Measurements from ENCODE around the gene PSMC3IP.

Gene PSMC3IP

GRCh38 chr17:42584880-42585279 lies 7.4 kb upstream of the PSMC3IP start:
- no peak for DNase-seq

- no peak for DNase-seq
Observed at GRCh38 chr17:42581744-42582270, 4.3 kb upstream of the PSMC3IP start.

DNA sequence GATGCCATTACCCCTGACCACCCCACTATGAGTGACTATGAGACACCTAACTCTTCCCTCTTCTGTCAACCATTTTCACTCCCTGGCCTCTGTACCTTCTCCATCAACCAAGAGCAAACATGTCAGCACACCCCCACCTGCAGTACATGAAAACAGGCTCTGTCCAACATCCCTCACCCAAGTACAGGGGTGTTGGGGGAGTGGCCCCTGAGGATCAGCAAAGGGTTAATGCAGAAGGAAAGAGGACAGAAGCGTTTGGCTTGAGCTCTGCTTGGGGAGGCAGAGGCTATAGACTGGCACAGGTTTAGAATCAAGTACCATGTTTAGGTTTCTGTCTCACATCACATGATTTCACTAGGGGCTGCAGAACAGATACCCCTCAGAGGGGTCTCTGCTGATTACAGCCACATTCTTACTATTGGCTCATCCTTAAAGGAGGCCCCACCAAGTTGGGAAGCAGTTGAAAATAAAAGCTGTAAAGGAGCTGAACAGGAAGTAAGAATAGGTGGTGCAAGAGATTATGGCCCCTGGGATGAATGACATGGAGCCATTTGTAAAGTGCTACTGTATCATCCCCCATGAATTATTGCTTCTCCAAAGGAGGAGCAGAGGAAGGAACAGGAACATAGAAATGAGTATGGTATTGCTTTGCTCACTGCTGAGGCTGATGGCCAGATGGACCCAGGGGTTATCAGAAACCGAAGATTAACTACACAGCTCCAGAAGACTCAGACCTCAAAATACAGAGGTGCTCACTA lies 2.4 kb upstream of the PSMC3IP start:
- no peak for DNase-seq

GRCh38 chr17:42578282-42578869 lies 847 bp upstream of the PSMC3IP start:
- DNase-seq = peak; percentile 78

GRCh38 chr17:42577140-42577531 lies 393 bp downstream of the PSMC3IP start:
- DNase-seq = no peak

DNA sequence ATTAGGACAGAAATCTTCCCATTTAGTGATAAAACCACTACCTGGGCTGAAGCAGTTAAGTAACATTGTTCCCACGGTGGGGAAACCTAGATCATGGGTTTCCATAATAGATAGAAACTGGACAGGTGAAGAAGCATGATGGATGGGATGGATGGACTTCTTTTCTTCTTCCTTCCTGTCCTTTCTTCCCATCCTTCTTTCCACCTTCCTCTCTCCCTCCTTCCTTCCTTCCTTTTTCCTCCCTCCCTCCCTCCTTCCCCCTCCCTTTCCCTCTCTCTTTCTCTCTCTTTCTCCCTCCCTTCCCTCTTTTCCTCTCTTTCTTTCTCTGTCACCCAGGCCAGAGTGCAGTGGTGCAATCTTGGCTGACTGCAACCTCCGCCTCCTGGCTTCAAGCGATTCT lies 3.1 kb downstream of the PSMC3IP start:
- no peak for DNase-seq

GRCh38 chr17:42573095-42573494 lies 4.4 kb downstream of the PSMC3IP start:
- no peak for DNase-seq

DNA sequence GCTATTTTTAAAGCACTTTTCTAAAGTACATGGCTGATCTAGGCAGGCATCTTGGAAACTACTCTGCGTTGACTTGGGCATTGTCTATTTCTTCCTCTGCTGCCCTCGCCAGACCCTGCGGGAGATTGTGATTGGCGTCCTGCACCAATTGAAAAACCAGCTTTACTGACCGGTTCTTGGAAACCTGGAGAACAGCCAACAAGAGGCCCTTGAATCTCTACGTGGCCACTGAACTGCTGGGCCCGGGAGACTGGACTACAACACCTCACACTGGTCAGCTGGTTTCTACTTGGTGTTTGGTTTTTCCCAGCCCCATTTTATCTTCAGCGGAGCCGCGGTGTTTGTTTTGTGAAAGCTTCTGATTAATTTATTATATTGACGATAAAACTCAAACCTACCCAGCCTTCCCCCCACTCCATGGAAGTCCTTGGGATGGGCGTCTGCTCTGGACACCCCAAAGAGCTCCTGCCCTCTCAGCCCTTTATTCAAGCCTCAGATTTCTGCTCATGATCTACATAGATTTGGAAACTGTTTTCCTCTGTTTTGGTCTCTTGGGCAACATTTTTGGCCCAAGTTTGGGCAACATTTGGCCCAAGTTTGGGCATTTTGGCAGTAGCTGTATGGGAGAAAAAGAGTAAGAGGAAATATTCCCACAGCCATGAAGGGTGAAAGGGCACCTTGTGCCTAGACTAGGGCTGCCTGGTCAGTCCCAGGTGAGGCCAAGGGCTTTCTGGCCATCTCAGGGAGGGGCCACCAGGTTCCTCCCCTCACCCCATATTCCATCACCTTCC lies 5.9 kb downstream of the PSMC3IP start:
- no peak for DNase-seq

DNA sequence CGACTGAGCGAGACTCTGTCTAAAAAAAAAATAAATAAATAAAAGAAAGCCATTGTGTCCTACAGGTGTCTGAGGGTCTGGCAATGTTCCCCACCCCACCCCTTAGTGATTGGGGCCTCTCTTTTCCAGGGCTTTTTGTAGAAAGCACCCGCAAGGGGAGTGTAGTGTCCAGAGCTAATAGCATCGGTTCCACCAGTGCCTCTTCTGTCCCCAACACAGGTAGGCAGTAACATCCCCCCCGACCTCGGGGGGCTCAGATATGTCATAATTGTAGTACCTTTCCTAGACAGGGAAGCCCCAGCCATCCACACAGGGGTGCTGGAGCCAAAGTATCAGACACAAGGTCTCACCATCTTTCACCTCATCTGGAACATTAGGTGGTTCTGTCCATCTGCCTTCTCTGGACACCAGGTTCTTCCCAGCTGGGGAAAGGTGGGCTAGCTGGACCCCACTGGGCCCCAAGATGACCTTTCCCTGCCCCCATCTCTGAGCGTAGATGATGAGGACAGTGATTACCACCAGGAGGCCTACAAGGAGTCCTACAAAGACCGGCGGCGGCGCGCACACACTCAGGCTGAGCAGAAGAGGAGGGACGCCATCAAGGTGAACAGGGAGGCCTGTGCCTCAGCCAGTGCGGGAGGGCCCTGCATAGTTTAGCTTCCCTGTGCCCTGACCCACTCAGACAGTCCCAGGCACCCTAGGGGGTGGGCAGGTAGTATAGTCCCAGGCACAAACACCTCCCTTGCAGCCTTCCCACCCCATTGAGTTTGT lies 9.0 kb downstream of the PSMC3IP start:
- no peak for DNase-seq

- peak; percentile 95 for DNase-seq
Observed at GRCh38 chr17:42566883-42567573, 10.5 kb downstream of the PSMC3IP start, which contains the start of gene MLX. Gene MLX, plus strand, starts transcription at chr17:42567100. Its CDS starts 25 bp downstream, at chr17:42567125.

- no peak for DNase-seq
Observed at GRCh38 chr17:42566215-42566882, 11.2 kb downstream of the PSMC3IP start.

DNA sequence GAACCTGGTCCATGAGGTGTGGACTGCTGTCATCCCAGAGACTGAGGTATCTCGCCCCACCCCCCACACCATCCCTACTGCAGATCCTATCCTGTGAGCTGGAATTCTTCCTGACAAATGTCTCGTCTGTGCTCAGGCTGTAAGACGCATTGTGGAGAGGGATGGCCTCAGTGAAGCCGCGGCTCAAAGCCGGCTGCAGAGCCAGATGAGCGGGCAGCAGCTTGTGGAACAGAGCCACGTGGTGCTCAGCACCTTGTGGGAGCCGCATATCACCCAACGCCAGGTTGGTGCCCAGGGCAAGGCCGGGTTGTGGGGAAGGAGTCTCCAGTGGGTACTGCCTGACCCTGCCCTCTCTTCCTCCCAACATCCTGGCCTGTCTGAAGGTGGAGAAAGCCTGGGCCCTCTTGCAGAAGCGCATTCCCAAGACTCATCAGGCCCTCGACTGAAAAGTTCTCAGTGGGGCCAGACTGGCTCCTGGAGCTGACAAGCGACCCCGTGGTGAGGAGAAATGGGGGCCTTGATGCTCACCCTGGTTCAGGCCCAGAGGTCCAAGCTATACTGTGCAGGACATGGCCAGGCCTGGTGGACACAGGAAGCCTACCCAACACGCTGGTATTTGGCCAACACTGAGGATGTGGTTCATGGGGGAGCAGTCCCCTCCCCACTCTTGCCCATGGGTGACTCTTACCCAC lies 11.9 kb downstream of the PSMC3IP start:
- no peak for DNase-seq

- DNase-seq = no peak
Observed at GRCh38 chr17:42564815-42565522, 12.6 kb downstream of the PSMC3IP start.

DNA sequence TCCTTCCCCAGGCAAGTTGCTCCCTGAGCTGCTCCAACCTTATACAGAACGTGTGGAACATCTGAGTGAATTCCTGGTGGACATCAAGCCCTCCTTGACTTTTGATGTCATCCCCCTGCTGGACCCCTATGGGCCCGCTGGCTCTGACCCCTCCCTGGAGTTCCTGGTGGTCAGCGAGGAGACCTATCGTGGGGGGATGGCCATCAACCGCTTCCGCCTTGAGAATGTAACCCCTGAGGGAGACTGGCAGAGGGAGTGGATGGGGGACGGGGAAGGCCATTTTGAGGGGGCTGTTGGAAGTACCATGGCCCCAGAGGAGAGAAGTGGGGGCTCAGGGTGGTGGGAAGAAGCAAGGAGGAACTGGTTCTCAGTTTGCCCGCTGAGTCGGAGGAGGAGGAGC lies 13.6 kb downstream of the PSMC3IP start:
- DNase-seq = no peak

GRCh38 chr17:42563543-42563942 lies 14.0 kb downstream of the PSMC3IP start:
- DNase-seq = no peak

GRCh38 chr17:42563143-42563509 lies 14.4 kb downstream of the PSMC3IP start:
- no peak for DNase-seq

- DNase-seq = no peak
Observed at GRCh38 chr17:42562388-42563142, 15.0 kb downstream of the PSMC3IP start.

DNA sequence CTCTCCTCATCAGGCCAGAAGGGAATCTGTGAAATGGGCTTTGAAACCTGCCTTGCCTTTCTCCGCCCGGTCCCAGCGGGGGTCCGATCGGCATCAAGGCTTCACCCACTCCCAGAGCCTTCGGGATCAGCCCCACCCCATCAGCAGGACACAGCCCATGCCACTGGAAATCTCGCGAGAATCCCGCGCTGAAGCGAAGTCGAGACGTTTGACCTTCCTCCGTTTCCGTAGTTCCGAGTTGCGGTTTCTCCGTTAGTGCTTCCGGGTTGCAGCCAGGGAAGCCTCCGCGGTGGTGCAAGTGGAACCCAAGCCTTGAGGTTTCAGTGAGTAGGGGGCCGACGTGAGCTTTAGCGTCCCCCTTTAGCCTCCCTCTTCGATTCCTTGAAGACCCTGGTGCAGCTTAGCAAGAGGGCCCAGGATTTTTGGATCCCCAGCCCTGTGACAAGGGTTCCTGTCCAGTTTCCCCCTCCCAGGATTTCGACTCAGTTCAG lies 15.6 kb downstream of the PSMC3IP start, which contains the start of gene COASY:
COASY (plus strand) TSS at position 252 of the 491 bp plus-strand sequence. CDS start 475 bp downstream, outside the sequence.
- peak; percentile 98 for DNase-seq

DNA sequence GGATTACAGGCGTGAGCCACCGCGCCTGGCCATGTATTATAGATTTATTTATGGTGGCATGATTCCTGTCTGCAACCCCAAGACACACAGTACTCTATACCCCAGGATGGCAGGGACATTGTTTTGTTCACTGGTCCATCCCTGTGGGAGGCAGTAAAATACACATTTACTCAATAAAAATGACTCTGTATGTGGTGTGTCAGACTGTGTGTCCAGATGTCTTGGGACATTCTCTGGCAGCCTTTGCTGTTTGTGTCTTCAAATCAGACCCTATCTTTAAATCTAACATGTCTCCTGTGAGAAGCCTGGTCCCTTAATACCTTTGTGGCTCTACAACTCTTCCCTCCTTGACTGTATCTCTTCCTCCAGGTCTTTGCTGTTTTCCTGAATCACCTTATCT lies 17.3 kb downstream of the PSMC3IP start:
- no peak for DNase-seq
